Measurements from ENCODE around the gene ARHGAP24.
"Not testable (repeated sequence)": the region's sequence is repeated elsewhere in the genome, so short reads cannot be mapped to it uniquely, and the experiment has no call there.

ARHGAP24 gene

DNA sequence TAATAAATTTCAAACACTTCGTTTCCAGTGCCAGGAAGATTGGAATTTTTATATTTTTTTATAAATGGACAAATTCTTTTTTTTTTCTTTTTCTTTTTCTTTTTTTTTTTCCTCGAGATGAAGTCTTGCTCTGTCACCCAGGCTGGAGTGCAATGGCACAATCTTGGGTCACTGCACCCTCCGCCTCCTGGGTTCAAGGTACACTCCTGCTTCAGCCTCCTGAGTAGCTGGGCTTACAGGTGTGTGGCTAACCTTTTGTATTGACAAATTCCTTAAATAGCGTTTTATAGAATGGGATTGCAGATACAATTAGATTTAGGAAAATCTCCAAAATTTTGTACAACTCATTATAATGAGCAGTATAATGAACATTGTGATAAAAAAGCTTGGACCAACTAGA is 328.9 kb downstream of the ARHGAP24 start:
- DNase-seq (ENCODE audit: extremely low read depth in 1 of 2, low read depth in 1 of 2): no peak

DNA sequence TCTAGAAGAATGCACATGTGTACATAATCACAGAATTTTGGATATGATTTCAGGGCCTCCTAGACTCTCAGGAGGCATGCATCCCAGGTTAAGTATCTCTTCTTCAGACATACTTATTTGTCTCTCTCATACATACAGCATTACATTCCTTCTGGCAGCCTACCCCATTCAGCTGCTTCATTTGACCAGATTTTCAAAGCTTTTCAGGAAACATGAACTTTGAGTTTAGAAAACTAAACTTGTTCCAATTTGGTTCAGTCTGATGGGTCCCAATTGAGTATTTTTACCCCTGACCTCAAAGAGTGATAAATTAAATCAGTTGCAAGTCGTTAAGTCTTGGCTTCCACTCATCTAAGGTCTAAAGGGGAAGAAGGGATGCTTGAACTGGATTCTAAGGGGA is 330.9 kb downstream of the ARHGAP24 start:
- DNase-seq (ENCODE audit: extremely low read depth in 1 of 2, low read depth in 1 of 2): no peak

DNA sequence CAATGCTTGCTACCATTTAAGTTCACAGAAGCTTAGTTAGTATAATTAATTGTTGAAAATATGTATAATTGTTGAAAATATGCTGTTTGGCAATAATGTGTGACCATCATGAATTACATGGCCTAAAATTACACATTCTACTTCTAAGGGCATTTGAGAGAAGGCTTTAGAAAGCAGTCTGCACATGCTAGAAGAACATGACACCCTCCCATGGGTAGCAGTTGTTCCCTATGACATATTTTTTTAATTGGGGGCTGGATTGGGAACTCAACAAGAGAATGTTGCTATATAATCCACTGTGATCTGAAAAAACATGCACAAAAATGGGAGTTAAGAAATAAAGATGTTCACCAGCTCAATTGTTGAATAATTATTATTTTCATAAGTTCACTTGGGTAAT is 331.4 kb downstream of the ARHGAP24 start:
- no peak for DNase-seq (ENCODE audit: extremely low read depth in 1 of 2, low read depth in 1 of 2)

DNA sequence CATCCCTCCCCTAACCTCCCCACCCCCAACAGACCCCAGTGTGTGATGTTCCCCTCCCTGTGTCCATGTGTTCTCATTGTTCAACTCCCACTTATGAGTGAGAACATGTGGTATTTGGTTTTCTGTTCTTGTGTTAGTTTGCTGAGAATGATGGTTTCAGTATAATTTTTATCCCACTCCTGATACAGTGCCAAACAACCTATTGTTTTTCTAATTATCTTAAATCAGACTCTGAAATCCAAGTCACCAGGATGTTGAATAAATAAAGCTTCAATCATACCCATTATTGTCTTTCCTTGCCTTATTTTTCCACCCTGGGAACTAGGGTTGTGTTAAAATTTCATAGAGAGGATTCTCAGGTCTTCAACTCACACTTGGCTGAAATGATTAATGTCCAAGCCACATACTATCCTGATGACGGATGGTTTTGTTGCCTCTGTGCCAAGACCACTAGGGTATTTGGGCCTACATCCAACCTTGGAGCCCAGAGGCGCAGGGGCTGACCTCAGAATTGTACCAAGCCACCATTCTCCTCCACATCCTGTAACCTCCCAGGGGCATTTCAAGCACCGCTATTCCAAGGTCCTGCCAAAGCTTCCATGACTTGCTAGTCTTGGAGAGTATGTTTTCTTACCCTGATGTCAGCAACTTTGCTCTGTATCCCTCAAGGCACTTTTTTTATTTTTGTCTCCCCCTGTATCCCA is 332.4 kb downstream of the ARHGAP24 start:
- DNase-seq (ENCODE audit: extremely low read depth in 1 of 2, low read depth in 1 of 2): no peak

DNA sequence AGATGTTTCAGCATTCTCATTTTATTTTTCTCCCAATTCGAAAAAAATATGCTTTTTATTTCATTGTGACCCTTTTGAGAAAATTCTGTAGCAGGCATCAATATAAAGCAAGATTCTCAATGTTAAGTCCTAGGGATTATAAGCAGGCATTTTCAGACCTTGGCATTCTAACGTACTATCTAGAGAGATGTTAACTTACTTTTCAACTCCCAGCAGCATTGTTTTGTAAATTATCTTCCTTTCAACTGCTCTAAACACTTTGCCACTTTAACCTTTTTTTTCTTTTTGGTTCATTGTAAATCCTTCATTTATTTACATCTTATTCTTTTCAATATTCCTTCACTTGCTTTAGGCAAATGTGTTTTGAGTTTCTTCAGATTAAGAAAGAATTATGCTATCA is 333.2 kb downstream of the ARHGAP24 start:
- DNase-seq (ENCODE audit: extremely low read depth in 1 of 2, low read depth in 1 of 2): no peak

DNA sequence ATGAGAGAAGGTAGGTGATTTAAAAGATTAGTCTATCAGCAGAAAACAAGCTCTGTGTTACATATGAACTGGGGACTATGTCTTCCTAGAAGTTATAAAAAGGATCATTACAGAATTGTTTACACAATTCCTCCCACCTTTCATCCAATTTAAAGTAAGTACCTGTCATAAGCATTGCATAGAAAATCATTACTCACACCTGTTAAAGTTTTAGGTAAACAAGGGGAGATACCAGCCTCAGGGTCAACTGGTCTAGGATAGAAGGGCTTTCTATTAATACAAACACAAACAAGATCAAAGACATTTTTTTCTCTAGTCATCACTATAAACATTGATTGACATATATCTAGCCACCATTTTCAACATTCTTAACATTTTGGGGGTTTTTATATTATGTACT is 333.9 kb downstream of the ARHGAP24 start:
- no peak for DNase-seq (ENCODE audit: extremely low read depth in 1 of 2, low read depth in 1 of 2)

DNA sequence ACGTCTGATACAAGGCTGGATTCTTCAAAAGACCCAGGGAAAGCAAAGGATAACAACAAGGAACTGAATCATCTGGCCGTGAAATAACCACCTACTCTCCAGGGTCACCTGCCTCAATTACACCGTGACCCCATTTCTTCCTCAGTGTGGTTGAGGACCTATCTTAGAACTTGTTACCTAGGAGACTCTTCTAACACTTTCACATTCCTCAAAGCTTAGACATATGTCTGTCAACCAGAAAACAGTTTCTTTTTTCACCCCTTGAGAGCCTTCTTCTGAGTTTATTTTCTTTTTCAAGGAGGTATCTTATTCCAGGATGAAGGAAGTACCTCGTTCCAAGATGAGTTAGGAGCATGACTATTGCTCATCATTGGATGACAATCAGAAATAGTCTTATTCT is 337.8 kb downstream of the ARHGAP24 start:
- no peak for DNase-seq (ENCODE audit: extremely low read depth in 1 of 2, low read depth in 1 of 2)

DNA sequence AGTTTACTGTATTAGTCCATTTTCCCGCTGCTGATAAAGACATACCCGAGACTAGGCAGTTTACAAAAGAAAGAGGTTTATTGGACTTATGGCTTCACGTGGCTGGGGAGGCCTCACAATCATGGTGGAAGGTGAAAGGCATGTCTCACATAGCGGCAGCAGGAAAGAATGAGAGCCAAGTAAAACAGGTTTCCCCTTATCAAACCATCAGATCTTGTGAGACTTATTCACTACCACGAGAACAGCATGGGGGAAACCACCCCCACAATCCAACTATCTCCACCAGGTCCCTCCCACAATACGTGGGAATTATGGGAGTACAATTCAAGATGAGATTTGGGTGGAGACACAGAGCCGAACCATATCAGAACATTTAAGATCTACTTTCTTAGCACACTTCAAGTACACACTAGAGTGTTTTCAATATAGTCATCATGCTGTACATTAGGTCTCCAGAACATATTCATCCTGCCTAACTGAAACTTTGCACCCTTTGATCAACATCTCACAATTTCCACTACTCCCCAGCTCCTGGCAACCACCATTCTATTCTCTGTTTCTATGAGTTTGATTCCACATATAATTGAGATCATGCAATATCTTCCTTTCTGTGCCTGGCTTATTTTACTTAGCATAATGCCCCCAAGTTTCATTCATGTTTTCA is 341.0 kb downstream of the ARHGAP24 start:
- DNase-seq (ENCODE audit: extremely low read depth in 1 of 2, low read depth in 1 of 2): no peak

DNA sequence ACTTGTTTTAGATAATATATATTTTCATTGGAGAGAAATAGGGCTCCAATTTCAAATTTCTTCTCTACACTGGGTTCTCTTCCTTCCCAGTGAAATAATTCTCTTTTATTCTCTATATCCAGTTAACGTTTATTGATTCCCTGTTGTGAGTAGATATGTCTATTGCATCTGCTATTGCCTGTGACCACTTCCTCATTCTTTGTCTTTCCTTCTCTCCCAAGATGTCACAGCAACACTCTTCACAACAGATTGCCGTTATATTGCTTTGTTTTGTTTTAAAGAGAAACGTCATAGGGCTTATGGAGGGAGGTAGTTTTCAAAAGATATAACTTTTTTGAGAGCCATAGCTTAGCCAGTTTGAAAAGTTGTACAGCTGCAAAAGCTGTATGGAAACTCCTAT is 343.8 kb downstream of the ARHGAP24 start:
- no peak for DNase-seq (ENCODE audit: extremely low read depth in 1 of 2, low read depth in 1 of 2)

DNA sequence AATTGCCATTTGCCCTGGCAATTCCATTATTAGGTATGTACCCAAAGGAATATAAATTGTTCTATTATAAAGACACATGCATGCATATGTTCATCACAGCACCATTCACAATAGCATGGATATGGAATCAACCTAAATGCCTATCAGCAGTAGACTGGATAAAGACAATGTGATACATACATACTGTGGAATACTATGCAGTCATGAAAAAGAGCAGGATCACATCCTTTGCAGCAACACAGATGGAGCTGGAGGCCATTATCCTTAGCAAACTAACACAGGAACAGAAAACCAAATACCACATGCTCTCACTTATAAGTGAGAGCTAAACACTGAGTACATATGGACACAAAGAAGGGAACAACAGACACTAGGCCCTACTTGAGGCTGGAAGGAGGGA is 345.2 kb downstream of the ARHGAP24 start:
- DNase-seq (ENCODE audit: extremely low read depth in 1 of 2, low read depth in 1 of 2): not testable (repeated sequence)

DNA sequence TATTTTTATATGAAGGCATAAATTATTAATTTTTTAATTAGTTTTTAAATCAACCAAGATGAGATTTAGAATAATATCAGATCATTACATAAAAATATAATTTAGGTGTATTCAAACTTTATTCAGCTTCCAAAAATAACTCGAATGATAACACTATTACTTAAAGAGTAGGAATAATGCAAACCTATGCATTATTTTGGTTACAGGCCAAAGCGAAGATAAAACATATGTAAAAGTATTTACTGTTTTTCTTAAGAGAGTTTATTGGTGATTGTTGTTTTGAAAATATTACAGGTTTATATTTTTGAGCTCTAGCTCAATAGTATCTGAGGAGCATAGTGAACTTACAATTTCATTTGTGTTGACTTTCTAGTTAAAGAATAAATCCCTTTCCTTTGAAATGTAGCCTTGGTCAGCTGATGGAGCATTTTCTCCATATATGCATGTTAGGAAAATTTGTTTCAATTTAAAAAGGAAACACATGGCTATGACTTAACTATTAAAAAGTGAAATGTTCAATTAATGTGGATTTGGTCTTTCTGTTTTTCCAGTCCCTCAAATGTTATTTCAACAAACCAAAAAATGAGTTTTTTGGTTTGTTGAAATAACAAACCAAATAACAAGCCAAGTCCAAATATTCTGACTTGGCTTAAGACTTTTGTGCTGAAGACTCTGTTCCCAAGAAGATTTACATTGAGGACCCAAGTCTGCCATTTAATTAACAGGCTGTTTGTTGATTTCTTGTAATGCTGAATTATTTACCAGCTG is 346.9 kb downstream of the ARHGAP24 start:
- DNase-seq (ENCODE audit: extremely low read depth in 1 of 2, low read depth in 1 of 2): no peak

DNA sequence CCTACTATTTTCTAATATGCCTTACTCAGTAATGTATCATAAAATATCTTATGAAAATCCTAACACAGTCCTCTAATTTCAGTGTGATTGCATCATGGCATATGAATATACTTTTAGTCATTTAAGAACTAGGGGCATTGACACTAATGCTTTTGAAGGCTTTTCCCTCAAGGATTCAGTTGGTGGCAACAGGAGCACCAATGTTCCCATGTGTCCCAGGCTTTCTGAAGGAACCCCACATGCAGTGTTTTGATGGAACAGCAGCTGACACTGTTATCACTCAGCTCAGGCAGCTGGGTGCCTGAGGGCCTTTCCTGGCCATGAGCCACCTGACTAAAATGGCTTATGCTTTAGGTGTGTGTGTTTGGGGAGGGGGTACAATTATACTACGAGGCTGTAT is 348.3 kb downstream of the ARHGAP24 start:
- DNase-seq (ENCODE audit: extremely low read depth in 1 of 2, low read depth in 1 of 2): no peak

DNA sequence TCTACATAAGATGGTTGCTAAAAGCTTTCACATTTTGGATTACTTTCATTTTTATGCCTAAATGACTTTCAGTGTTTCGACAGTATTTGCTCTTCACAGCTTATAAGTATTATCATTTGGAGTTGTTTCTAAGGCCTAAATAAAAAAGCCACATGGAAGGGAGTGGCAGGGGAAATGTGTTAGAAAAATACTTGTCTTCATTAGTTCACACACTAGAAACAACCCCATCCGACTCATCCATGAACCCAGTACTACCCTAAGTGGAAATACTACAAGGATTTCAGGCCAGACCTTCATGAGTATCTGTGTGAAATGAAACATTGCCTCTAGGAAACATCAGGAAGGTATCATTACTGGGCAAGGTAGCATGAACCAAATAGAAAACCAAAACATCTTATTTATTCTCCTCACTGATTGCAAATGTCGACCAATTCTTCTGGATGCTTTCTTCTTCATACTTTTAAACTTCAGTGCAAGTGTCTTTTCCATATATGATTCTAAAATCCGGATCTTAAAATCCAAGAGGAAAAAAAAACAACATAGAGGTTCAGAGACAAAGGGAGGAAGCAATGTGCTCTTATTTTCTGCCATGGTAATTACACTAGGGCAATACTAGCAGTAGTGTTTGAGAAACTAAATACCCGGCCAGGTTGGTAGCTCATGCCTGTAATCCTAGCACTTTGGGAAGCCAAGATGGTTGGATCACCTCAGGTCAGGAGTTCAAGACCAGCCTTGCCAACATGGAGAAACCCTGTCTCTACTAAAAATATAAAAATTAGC is 349.4 kb downstream of the ARHGAP24 start:
- no peak for DNase-seq (ENCODE audit: extremely low read depth in 1 of 2, low read depth in 1 of 2)

DNA sequence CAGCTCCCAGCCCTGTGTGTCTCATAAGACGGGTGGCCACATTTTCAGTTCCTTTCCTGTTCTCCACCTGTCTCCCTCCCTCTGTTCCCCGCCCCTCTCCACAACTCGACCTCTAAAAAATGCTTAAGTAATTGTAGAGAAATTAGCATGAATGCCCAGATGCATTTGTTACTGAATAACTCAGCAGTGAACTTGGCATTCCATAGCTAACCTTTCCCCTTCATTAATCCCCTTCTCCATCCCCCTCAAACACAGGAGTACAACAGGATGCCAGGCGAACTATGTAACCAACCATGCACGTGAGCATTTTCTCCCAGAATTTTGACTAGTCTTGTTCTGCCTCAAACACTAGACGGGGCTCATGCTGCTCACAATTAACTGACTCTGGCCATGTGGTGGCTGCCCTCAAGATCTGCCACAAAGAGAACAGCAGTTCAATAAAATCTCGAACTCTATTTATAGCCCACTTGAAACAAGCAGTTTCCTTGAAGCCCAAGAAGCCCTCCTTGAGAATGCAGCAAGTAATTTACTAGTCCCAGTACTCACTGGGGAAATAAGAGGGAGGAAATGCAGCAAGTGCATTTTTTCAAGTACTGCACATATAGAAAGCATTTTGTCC is 351.2 kb downstream of the ARHGAP24 start:
- no peak for DNase-seq (ENCODE audit: extremely low read depth in 1 of 2, low read depth in 1 of 2)

DNA sequence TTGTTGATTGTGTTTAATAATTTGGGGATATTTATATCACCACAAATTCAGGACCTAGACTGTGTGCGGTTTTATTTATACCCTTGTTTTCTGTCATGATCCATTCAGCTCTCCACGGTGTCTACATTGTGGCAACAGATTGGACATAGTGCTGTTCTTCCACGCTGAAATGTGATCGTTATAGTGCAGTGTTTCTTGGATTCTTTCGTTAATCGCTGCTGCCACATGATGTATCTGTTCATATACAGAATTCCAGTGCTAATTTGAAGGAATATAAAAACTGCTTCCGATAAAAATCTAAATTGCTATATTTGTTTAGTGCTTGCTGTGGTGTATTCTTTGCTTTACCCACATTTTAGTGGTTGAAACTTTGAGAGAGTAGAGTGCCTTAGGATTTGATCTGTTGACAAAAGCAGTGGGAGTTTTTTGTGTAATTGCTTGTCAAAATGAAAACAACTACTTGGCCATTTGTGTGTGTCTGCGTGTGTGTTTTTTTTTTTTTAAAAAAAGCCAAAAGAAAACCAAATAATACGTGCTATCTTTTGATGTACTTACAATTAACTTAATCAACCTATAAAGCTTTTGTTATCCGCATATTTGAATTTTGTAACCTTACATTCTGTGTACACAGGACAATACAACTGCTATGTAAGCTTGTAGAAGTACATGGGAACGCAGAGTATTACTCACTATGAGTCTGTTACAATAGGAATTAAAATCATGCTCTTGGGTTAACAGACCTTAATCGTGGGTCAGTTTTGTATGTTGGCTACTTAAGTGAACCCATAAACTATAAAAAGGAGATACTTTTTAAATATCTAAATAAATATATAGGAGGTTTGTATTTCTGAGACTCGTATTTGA is 353.3 kb downstream of the ARHGAP24 start:
- no peak for DNase-seq (ENCODE audit: extremely low read depth in 1 of 2, low read depth in 1 of 2)

DNA sequence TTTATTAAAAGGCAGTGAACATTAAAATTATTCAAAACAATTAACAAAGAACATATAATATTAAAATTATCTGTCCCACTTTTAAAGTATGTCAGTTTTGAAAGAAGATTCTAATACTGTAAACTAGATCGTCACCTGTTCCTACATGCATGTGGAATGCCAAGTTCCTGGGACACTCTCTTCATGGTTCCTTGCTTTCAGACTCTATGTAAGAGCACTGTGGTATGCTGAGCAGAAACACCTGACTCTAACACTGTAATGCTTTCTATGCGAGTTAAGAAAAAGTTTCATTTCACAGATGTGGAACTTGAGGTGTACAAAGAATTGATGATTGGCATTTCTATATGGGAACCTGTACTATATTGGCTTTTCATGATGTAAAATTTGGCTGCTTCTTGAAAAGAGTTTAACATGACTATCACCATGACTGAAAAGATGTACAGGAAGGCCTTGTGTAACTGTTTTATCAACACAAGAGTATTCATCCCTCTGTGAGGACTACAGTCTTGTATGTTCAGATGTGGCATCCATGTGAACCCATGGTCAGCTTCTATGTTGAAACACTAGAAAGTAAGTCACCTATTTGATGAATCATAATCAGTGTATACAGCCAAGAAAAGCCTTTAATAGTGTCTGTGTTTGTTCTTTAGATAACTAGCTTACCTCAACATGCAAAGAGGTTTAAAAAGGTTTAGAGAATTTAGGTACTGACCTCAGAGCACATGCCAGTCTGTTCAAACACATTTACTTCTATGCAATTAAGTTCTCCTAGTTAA is 354.5 kb downstream of the ARHGAP24 start:
- no peak for DNase-seq (ENCODE audit: extremely low read depth in 1 of 2, low read depth in 1 of 2)

DNA sequence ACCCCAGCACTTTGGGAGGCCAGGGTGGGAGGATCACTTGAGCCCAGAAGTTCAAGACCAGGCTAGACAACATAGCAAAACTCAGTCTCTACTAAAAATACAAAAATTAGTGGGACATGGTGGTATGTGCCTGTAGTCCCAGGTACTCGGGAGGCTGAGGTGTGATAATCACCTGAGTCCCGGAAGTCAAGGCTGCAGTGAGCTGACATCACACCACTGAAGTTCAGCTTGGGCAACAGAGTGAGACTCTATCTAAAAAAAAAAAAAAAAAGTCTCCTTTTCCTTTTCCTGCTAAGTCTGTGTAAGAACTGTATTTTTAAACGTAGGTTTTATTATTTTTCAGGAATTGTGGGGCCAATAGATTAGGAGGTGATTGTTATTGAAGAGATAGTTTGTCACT is 356.7 kb downstream of the ARHGAP24 start:
- no peak for DNase-seq (ENCODE audit: extremely low read depth in 1 of 2, low read depth in 1 of 2)

DNA sequence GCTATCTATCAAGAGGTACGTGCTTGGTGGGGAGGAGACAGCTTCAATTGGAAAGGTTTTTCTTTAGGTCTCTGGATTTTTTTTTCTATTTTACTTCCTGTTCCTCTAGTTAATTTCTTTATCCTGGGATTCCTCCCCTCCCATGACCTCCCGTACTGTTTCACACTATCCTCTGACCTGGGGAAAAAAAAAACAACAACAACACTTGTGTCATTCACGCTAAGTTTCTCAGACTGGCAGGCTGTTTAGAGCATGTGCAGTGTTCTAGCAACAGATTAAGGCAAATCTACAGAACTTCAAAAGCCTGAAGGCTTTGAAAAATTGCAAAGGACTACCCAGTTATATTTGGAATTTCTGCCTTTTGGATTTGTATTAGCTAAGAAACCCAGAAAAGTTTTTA is 358.4 kb downstream of the ARHGAP24 start:
- DNase-seq (ENCODE audit: extremely low read depth in 1 of 2, low read depth in 1 of 2): no peak

DNA sequence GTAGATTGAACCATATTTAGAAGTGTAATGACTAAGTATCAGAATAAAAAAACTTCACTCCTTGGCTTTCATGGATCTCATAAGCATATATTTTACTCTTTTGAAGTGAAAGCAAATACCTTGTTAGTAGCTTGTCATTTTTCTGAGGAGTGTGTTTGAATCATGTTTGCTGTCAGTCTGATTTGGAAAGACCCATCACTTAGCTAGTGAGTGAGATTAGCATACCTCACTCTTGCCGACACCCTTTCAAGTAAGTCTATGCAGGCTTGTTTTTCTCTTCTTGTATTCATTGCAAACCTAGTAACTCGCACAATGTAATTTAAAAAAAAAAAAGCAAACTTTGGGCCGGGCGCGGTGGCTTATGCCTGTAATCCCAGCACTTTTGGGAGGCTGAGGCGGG is 360.0 kb downstream of the ARHGAP24 start:
- DNase-seq (ENCODE audit: extremely low read depth in 1 of 2, low read depth in 1 of 2): no peak
